PC-3 (cell line): ENCODE measurements around the gene ALDOC.

Experiments used
- EZH2 ChIP-seq: fragments of 300-600 bp; sonication (generic); IDR thresholded peaks from one replicate; pipeline ENCODE4 v1.6.1; 2017; ENCODE audit warnings: antibody characterized with exemption, mild to moderate bottlenecking, low read length; ENCODE audit not compliant: unreplicated experiment
- TF ChIP-seq, protein P1 (sequence below): fragments of 300-600 bp; sonication (generic); conservative IDR thresholded peaks from 2 replicates; pipeline ENCODE4 v1.5.1; 2017; ENCODE audit warnings: antibody characterized with exemption, low read depth, mild to moderate bottlenecking, low read length

DNA sequence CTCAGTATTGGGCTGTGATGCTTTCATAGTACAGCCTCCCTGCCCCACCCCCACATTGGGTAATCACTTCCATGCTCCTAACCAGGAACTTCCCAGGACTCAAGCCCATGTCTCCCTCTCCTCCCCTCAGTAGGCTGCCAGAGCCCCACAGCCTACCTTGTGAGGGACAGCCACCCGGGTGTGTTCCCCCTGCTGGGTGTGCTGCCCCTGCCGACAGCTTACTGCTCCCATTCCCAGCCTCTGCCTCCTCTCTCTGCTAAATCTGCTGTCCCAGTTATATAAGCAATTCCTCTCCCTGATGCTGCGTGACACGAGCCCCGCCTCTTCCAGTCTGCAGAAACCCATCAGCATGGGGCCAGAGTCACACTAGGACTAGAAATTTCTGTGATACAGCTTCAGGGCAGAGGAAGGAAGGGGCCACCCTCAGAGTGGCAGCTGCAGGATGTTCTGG is 37.3 kb upstream of the ALDOC start, which contains the start of gene RSKR:
- no peak for TF ChIP-seq EZH2
- TF ChIP-seq, protein P1, sequence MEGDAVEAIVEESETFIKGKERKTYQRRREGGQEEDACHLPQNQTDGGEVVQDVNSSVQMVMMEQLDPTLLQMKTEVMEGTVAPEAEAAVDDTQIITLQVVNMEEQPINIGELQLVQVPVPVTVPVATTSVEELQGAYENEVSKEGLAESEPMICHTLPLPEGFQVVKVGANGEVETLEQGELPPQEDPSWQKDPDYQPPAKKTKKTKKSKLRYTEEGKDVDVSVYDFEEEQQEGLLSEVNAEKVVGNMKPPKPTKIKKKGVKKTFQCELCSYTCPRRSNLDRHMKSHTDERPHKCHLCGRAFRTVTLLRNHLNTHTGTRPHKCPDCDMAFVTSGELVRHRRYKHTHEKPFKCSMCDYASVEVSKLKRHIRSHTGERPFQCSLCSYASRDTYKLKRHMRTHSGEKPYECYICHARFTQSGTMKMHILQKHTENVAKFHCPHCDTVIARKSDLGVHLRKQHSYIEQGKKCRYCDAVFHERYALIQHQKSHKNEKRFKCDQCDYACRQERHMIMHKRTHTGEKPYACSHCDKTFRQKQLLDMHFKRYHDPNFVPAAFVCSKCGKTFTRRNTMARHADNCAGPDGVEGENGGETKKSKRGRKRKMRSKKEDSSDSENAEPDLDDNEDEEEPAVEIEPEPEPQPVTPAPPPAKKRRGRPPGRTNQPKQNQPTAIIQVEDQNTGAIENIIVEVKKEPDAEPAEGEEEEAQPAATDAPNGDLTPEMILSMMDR = no peak
